AG04450 (cell line): ENCODE results near the gene TFF2. TPM values are rescaled to one million over a fixed set of nuclear protein-coding genes. Genes with fewer than 3 reads are reported as not detected.
A peak's percentile ranks its signal among the peaks of the same experiment; 100 is the strongest.

Experiments
- CTCF ChIA-PET: fragments of 300-600, 350-600 bp; formaldehyde crosslinking; extraction: SDS; loops from one replicate; lab custom pipeline; 2022; ENCODE audit warnings: antibody characterized with exemption, inconsistent platforms; lab: Charles Lee
- POLR2A ChIA-PET: fragments of 350-600 bp; formaldehyde crosslinking; extraction: SDS; loops from one replicate; lab custom pipeline; 2021; ENCODE audit warnings: antibody characterized with exemption, inconsistent platforms; lab: Yijun Ruan, JAX
- DNase-seq: peaks from one replicate; pipeline ENCODE4 v3.0.0-alpha.2; 2011; ENCODE audit warnings: low read depth, low spot score
- H3K27ac ChIP-seq: one replicate; pipeline ENCODE4 v1.5.1; 2012; ENCODE audit warnings: low read depth, low read length, control low read depth
- H3K27me3 ChIP-seq: one replicate; pipeline ENCODE4 v1.6.0; 2012; ENCODE audit warnings: low read length; ENCODE audit not compliant: control insufficient read depth, insufficient read depth
- H3K4me3 ChIP-seq: 2 replicates; pipeline ENCODE4 v1.5.1; 2011; ENCODE audit warnings: mild to moderate bottlenecking, low read depth, low read length, control low read depth
- H3K9me3 ChIP-seq: 2 replicates; pipeline ENCODE4 v1.5.1; 2012; ENCODE audit warnings: low read length; ENCODE audit not compliant: control insufficient read depth, insufficient read depth
- polyA plus RNA-seq: library from polyadenylated mRNA; depleted of rRNA; stranded (reverse); fragments of >200 nt; gene quantifications from 2 replicates; pipeline ENCODE4 v1.2.3, GENCODE V29; 2011
- TF ChIP-seq, protein P1 (sequence below): IDR thresholded peaks from 2 replicates; pipeline ENCODE4 v1.5.1; 2011; ENCODE audit warnings: low read depth, low read length, control low read depth, inconsistent platforms

TFF2 gene
- polyA plus RNA-seq, 1 experiment = not detected

DNA sequence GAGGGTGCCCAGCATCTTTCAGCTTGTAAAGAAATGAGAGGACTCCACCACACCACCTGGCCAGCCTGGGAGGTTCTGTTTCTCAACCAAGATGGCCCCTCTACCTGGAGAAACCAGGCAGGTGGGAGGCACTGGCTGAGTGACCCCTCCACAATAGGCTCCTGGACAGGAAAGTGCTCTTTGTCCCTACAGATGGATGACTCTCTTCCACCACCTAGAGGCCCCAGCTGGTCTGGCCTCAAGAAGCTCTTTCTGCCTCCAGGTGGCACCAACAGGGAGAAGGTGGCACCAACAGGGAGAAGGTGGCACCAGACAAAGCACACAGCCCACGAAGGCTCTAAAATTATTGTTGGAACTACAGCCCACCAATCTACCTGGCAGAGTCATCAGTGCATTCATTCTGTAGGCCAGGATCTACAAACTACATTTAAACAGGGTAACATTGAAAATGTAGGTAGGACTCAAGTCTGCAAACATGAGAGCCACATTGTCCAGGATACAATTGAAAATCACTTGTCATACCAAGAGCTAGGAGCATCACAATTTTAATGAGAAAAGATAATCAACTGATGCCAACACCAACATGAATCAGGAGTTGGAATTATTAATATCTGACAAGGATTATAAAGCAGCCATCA is 30.7 kb upstream of the TFF2 start:
- Histone ChIP-seq H3K4me3 (no peak overlapping the region), H3K9me3 (no peaks in the 10 kb centered on the region; the same call in 1 of the 2 replicates), H3K27me3 (no peaks in the 10 kb centered on the region), H3K27ac (no peak overlapping the region)
- TF ChIP-seq, protein P1, sequence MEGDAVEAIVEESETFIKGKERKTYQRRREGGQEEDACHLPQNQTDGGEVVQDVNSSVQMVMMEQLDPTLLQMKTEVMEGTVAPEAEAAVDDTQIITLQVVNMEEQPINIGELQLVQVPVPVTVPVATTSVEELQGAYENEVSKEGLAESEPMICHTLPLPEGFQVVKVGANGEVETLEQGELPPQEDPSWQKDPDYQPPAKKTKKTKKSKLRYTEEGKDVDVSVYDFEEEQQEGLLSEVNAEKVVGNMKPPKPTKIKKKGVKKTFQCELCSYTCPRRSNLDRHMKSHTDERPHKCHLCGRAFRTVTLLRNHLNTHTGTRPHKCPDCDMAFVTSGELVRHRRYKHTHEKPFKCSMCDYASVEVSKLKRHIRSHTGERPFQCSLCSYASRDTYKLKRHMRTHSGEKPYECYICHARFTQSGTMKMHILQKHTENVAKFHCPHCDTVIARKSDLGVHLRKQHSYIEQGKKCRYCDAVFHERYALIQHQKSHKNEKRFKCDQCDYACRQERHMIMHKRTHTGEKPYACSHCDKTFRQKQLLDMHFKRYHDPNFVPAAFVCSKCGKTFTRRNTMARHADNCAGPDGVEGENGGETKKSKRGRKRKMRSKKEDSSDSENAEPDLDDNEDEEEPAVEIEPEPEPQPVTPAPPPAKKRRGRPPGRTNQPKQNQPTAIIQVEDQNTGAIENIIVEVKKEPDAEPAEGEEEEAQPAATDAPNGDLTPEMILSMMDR = peak; percentile 72
- ChIA-PET POLR2A (no interaction called here), CTCF (interaction anchor here (0.7 to 2.4 kb wide), 6 partner anchors 19 to 236 kb away, joined by 3 to 19 read pairs (median 3); no protein-coding TSS in a partner anchor)
- no peak for DNase-seq

DNA sequence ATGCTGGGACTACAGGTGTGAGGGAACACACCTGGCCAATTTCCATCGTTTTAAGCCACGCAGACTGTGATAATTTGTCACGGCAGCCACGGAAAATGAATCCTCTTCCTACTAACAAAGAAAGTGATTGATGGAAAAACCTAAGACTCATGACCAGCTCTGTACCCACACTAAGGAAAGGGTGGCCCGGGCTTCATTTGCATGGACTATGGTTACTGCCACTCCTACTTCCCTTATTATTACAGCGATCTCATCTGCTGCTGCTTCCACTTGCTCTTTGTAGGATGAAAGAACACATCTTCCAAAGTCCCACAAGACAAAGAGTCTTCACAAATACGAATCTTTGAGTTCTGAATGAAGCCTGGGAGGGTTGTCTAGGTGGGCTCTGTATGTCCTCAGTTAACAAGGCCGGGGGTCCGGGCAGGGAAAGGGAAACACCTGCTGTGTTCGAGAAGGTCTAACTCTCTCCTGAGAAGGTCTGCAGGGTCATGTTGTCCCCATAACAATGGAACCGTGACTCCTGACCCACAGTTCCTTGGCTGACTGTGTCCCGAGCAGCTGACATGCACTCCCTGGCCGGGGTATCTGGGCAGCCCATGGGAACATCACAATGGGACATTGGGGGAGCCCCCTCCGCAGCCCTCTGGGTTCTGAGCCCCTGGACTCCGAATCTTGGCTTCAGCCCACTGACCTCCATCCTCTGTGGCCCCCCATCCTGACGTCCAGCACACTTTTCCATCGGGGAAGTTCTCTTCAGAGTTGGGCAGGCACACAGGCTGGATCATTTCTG is 28.8 kb upstream of the TFF2 start:
- CTCF ChIA-PET = no interaction called here
- no peaks in the 10 kb centered on the region; the same call in 1 of the 2 replicates for H3K9me3 ChIP-seq
- DNase-seq = no peak
- no peak overlapping the region for H3K4me3 ChIP-seq
- no peaks in the 10 kb centered on the region for H3K27me3 ChIP-seq
- POLR2A ChIA-PET = no interaction called here
- H3K27ac ChIP-seq = no peak overlapping the region
- TF ChIP-seq, protein P1 = no peak

DNA sequence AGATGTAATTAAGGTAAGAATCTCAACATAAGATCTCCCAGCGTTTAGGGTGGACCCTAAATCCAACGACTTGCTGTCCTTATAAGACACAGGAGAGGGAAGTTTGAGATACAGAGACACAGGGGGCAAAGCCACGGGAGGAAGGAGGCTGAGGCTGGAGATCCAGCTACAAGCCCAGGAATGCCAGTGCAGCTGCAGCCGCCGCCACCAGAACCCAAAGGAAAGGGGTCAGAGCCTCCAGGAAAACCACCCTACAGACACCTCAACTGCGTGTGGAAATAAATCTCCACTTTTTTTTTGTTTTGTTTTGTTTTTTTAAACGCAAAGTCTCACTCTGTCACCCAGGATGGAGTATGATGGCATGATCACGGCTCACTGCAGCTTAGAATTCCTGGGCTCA is 27.6 kb upstream of the TFF2 start:
- no peak overlapping the region for H3K4me3 ChIP-seq
- ChIA-PET CTCF (no interaction called here), POLR2A (no interaction called here)
- no peak overlapping the region for H3K27ac ChIP-seq
- H3K9me3 ChIP-seq = no peaks in the 10 kb centered on the region; the same call in 1 of the 2 replicates
- TF ChIP-seq, protein P1 = no peak
- no peak for DNase-seq
- H3K27me3 ChIP-seq = no peaks in the 10 kb centered on the region

DNA sequence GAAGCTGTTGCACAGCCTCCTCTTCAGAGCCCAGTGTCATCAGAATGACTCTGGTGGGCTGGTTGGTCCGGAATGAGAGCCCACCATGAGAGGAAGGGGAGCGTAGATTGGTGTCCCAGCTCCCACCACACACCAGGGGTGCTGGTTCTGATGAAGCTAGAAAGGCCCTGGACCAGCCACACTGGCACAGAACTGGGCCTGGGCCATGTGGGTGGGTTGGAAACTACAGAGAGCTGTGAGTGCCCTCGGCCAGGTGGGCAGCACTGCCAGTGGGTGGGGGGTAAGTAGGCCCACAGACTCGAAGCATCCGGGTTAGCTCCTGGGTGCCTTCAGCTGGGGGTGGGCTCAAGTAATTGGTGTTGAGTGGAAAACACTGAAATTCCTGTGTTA is 27.2 kb upstream of the TFF2 start:
- Histone ChIP-seq H3K27me3 (no peaks in the 10 kb centered on the region), H3K27ac (no peak overlapping the region), H3K4me3 (no peak overlapping the region), H3K9me3 (no peaks in the 10 kb centered on the region)
- ChIA-PET POLR2A (no interaction called here), CTCF (no interaction called here)
- TF ChIP-seq, protein P1 = no peak
- no peak for DNase-seq
